Kidney (tissue), 14 donors: ENCODE data around the gene RASD1. TPM values are rescaled to one million over a fixed set of nuclear protein-coding genes. Genes with fewer than 3 reads are reported as not detected.
A peak's percentile ranks its signal among the peaks of the same experiment; 100 is the strongest.

Source experiments
- DNase-seq, 5 donors: peaks; one replicate each; pipeline ENCODE4 v3.0.0-alpha.2; 2013 to 2020
- FAIRE-seq: peaks from 2 replicates; lab custom pipeline; 2012; peaks lifted over from hg19 to GRCh38; lab: Jason Lieb, UNC
- H3K27ac ChIP-seq, 2 donors: one replicate each; pipeline ENCODE4 v1.7.0; 2013; ENCODE audit warnings: low read depth in 2 of 2, low read length in 2 of 2, inconsistent platforms in 1 of 2
- H3K27me3 ChIP-seq: one replicate; pipeline ENCODE4 v1.7.1; 2013; ENCODE audit warnings: low read length, inconsistent platforms; ENCODE audit not compliant: control insufficient read depth, insufficient read depth
- H3K36me3 ChIP-seq, 3 donors: one replicate each; pipeline versions ENCODE4 v1.7.0 to v1.7.1; 2013; ENCODE audit warnings: low read length in 3 of 3, control low read depth in 1 of 3, inconsistent platforms in 1 of 3; ENCODE audit not compliant: insufficient read depth in 3 of 3, control insufficient read depth in 2 of 3
- H3K4me1 ChIP-seq, 3 donors: one replicate each; pipeline versions ENCODE4 v1.7.0 to v1.7.1; 2013; ENCODE audit warnings: low read length in 3 of 3, inconsistent platforms in 1 of 3, low read depth in 1 of 3; ENCODE audit not compliant: control insufficient read depth in 2 of 3, insufficient read depth in 2 of 3
- H3K4me3 ChIP-seq, 3 donors: one replicate each; pipeline versions ENCODE4 v1.7.0 to v1.8.1; 2013; ENCODE audit warnings: low read length in 3 of 3, control low read depth in 1 of 3, inconsistent platforms in 1 of 3
- H3K9ac ChIP-seq, 3 donors: one replicate each; pipeline versions ENCODE4 v1.7.0 to v1.7.1; 2013; ENCODE audit warnings: low read length in 3 of 3, control low read depth in 1 of 3, inconsistent platforms in 1 of 3
- H3K9me3 ChIP-seq, 3 donors: one replicate each; pipeline versions ENCODE4 v1.7.0 to v1.7.1; 2013; ENCODE audit warnings: low read length in 3 of 3, control low read depth in 1 of 3, inconsistent platforms in 1 of 3; ENCODE audit not compliant: control insufficient read depth in 2 of 3, insufficient read depth in 1 of 3
- intact Hi-C: fragments of 100-400 bp; cut with DNase I; formaldehyde crosslinking; loops from one replicate; pipeline ENCODE4 v1.11.1; 2022
- polyA plus RNA-seq: library from polyadenylated mRNA; stranded (reverse); fragments of 350-450 nt; fragmentation: Illumina TruSeq; extraction: RNeasy Lipid Tissue Mini Kit (QIAGEN cat#74804); gene quantifications from one replicate; pipeline ENCODE4 v1.2.3, GENCODE V29; 2014; ENCODE audit warnings: low read depth, low replicate concordance; ENCODE audit not compliant: insufficient read depth
- total RNA-seq: library from RNA; stranded (reverse); fragmentation: NEBNext Ultra II Directional; extraction: Animal tissue kit (Norgen Biotek cat#: 25700); gene quantifications from one replicate; pipeline ENCODE4 v1.2.1, GENCODE V29; 2021
- TF ChIP-seq, protein P1 (sequence below): IDR thresholded peaks from 3 replicates; pipeline ENCODE4 v1.5.1; 2012; ENCODE audit warnings: mild to moderate bottlenecking, moderate library complexity, borderline replicate concordance; ENCODE audit not compliant: insufficient read depth; ENCODE audit errors: extremely low read depth
- donor health status: control.
- donor health status: control.
- donor health status: control.
- donor health status: control.
- donor health status: control.
- donor health status: DM: yes; HTN: yes; CAD: no.
- donor health status: Normal renal cell carcinoma (clear cell type).

RASD1 gene
- total and polyA plus RNA-seq, 2 donors from 2014 or later = 103 to 147 TPM

GRCh38 chr17:17540278-17540906 is 44.2 kb upstream of the RASD1 start:
- H3K9ac ChIP-seq = no peak overlapping the region
- intact Hi-C loops = no loop called here
- DNase-seq (peak in 1 of 5 donors; percentile 47), FAIRE-seq (no peak)
- H3K4me3 ChIP-seq = no peak overlapping the region
- H3K27ac ChIP-seq = no peak overlapping the region
- no peaks in the 10 kb centered on the region for H3K36me3 ChIP-seq
- H3K4me1 ChIP-seq = no peaks in the 10 kb centered on the region
- H3K9me3 ChIP-seq = no peaks in the 10 kb centered on the region
- TF ChIP-seq, protein P1, sequence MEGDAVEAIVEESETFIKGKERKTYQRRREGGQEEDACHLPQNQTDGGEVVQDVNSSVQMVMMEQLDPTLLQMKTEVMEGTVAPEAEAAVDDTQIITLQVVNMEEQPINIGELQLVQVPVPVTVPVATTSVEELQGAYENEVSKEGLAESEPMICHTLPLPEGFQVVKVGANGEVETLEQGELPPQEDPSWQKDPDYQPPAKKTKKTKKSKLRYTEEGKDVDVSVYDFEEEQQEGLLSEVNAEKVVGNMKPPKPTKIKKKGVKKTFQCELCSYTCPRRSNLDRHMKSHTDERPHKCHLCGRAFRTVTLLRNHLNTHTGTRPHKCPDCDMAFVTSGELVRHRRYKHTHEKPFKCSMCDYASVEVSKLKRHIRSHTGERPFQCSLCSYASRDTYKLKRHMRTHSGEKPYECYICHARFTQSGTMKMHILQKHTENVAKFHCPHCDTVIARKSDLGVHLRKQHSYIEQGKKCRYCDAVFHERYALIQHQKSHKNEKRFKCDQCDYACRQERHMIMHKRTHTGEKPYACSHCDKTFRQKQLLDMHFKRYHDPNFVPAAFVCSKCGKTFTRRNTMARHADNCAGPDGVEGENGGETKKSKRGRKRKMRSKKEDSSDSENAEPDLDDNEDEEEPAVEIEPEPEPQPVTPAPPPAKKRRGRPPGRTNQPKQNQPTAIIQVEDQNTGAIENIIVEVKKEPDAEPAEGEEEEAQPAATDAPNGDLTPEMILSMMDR = no peak
- H3K27me3 ChIP-seq = no peaks in the 10 kb centered on the region

DNA sequence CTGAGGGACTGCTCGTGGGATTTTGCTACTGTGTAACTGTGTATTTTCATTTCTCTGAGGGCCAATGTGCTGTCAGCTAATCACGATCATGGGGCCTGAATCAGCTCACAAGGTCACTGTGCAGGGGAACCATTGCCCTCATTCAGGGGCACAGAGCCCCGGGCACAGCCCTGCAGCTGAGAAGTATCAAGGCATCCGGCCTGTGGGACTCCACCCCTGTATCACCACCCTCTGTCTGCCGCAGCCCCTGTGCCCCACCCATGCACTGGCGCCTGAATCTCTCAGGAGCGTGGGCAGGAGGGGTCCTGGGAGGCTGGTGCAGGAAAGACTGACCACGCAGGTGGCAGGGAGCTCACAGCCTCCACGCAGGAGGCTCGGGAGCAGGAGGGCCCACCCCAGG is 43.4 kb upstream of the RASD1 start:
- Histone ChIP-seq H3K4me3 (no peak overlapping the region), H3K36me3 (no peaks in the 10 kb centered on the region), H3K9me3 (no peaks in the 10 kb centered on the region), H3K9ac (no peak overlapping the region), H3K27ac (no peak overlapping the region), H3K4me1 (no peaks in the 10 kb centered on the region), H3K27me3 (no peaks in the 10 kb centered on the region)
- FAIRE-seq (no peak), DNase-seq (no peak)
- TF ChIP-seq, protein P1 = no peak
- intact Hi-C loops = no loop called here

- Histone ChIP-seq H3K9me3 (no peaks in the 10 kb centered on the region), H3K4me1 (no peaks in the 10 kb centered on the region), H3K4me3 (no peak overlapping the region), H3K27me3 (no peaks in the 10 kb centered on the region), H3K27ac (no peak overlapping the region), H3K9ac (no peak overlapping the region), H3K36me3 (no peaks in the 10 kb centered on the region)
- FAIRE-seq = no peak
- intact Hi-C loops = no loop called here
- DNase-seq = peak in 3 of 5 donors; percentile 37 to 56 (median 44)
- TF ChIP-seq, protein P1 = no peak
Observed at GRCh38 chr17:17538417-17539391, 42.5 kb upstream of the RASD1 start.
